ENCODE data around the gene MX1.

- TF ChIP-seq CTCF (IDR thresholded peaks at IDR 0.05) (no peak), POLR2A (IDR thresholded peaks at IDR 0.05) (no peak), POLR2AphosphoS5 (IDR thresholded peaks at IDR 0.05; ENCODE audit: insufficient read depth in 1 of 2, low read depth in 1 of 2) (no peak)
Measured at GRCh38 chr21:41470054-41470453, 44.0 kb downstream of the MX1 start.
